HG02981 (cell line): Measurements from ENCODE around the gene LY6G6D.
"Not testable (repeated sequence)": the region's sequence is repeated elsewhere in the genome, so short reads cannot be mapped to it uniquely, and the experiment has no call there.

Source experiments
- ATAC-seq: cut with Tn5 transposase; IDR thresholded peaks from one replicate; pipeline ENCODE4 v1.9.1; 2021; ENCODE audit warnings: mild to moderate bottlenecking, moderate library complexity; ENCODE audit not compliant: unreplicated experiment

Gene LY6G6D

GRCh38 chr6:31691564-31692108, 23.5 kb upstream of the LY6G6D start:
- ATAC-seq = no peak

- ATAC-seq = no peak
Observed at GRCh38 chr6:31692353-31692752, 22.8 kb upstream of the LY6G6D start.

- no peak for ATAC-seq
Observed at GRCh38 chr6:31692886-31693285, 22.3 kb upstream of the LY6G6D start.

GRCh38 chr6:31693535-31693934, 21.6 kb upstream of the LY6G6D start:
- no peak for ATAC-seq

DNA sequence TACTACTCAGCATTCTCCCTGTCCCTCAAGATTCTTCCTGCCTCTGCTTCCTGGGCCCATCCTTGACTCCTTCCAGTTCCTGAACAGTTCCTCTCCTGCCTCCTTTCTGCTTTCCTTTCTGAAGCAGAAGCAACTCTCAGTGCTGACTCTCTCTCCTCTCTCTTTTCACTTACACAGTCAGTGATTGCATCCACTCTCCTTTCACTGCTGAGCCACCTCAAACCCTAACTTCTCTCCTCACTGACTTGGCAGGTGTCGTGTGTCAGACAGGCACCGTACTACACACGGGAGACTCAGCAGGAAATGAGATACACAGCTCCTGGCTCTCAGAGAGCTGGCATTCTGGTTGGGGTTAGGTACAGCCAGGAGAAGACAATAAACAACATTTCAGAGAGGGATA, 17.6 kb upstream of the LY6G6D start:
- no peak for ATAC-seq

DNA sequence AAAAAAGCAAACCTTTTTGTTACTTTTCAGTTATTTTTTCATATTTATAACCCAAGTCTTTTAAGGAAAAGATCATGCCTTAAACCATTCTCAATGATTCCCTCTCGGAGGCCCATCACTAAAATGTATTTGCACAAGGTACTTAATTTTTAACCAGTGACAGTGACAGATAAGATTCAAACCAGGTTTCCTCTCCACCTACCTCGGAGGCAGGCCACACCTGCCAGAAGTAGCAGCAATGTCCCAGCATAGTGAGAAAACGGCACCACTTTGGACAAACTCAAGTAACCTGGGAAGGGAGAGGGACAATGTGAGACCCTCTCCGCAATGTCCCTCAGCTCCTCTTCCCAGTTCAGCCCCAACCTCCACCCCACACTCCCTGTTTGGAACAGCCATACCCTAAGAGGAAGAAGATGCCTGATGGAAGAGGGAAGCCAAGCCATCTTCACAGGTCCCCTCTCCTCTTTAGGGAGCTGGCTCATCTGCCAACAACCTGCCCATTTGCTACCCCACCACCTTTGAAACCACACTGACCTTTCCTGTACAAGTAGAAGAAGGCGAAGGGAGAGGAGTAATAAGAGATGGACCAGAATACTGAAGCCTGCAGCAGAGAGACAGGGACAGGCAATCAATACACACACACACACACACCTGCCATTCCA, 14.3 kb upstream of the LY6G6D start:
- no peak for ATAC-seq

GRCh38 chr6:31701666-31702404, 13.3 kb upstream of the LY6G6D start:
- no peak for ATAC-seq

DNA sequence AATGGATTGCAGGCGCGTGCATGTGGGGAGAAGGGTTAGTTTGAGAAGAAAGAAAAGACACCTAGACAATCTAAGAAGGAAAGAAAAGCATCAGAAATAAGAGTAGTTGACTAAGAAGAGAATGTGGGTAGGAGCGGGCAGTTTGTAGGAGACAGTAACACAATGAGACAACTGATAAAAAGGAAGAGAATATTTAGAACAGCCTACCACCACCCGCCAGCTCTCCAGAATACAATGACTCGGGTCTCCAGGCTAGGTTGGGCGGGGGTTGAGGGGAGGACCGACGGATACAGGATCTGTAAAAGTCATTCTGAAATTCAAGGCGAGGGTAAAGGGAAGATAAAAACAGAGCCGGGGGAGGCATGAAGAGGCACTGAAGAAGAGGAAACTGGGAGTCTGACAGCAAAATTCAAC, 12.7 kb upstream of the LY6G6D start:
- no peak for ATAC-seq

DNA sequence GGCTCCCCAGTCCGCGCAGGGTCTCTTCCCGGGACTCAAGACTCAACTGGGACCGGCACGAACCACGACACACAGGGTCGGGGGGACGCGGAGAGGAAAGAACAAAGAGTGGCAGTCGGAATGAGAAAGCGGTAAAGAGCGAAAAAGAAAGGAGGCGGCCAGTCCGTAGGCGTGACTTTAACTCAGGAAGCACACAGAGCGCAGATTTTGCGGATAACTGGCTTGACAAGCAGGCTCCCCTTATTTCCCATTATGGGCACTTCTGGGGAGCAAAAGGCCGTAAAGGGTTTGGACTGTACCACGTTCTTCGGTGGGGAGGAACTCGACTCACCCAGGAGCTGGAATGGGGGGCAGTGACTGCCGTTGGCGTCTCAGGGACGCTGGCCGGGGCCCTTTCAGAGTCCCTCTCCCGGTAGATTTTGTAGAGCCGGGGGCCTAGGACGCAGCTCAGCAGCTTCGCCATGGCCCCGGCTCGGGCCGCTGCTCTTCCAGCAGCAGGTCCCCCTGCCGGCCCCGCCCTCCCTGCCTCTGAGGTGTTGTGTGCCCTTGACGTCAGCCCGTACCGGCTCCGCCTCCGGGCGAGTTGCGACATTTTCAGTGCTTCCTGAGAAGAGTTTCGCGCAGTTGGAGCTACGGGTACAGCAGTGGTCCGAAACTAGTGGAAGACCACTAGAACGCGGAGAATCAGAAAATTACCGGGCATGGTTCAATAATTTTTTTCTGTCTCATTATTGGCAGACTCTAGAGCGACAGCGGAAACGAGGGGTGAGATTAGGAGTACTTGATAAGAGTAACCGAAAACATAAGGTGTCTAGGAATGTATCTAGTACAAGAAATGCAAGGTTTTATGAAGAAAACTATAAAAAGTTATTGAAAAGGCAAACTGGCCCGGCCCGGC, 12.1 kb upstream of the LY6G6D start, which contains the start of gene ABHD16A:
Gene ABHD16A, minus strand, starts transcription at position 506 of the 898 bp plus-strand sequence. Its CDS starts 43 bp downstream, at position 463.
- ATAC-seq = peak; percentile 81

DNA sequence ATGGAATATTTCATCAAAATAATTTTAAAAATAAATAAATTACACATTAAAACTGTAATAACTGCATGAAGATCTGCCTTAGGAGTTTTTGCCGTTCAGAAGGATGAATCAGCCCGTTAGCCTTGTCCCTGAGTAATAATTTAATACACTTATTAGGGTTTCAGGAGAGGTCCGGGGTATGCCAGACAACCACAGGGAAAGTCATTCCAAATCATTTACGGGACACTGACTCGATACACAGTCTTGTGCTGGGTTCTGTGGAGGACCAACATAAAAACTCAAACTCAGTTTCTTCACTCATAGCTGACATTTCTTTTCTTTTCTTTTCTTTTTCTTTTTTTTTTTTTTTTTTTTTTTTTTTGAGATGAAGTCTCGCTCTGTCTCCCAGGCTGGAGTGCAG, 9.2 kb upstream of the LY6G6D start:
- ATAC-seq = no peak

GRCh38 chr6:31706599-31706998, 8.5 kb upstream of the LY6G6D start, which contains the start of gene LY6G6F:
TSS of gene LY6G6F (plus strand) at chr6:31706866. CDS start at chr6:31706907, 41 bp downstream.
- no peak for ATAC-seq

- ATAC-seq = no peak
Observed at GRCh38 chr6:31707701-31708100, 7.4 kb upstream of the LY6G6D start.

- no peak for ATAC-seq
Observed at GRCh38 chr6:31708224-31708623, 6.9 kb upstream of the LY6G6D start.

- ATAC-seq = not testable (repeated sequence)
Observed at GRCh38 chr6:31709157-31709556, 6.0 kb upstream of the LY6G6D start.

DNA sequence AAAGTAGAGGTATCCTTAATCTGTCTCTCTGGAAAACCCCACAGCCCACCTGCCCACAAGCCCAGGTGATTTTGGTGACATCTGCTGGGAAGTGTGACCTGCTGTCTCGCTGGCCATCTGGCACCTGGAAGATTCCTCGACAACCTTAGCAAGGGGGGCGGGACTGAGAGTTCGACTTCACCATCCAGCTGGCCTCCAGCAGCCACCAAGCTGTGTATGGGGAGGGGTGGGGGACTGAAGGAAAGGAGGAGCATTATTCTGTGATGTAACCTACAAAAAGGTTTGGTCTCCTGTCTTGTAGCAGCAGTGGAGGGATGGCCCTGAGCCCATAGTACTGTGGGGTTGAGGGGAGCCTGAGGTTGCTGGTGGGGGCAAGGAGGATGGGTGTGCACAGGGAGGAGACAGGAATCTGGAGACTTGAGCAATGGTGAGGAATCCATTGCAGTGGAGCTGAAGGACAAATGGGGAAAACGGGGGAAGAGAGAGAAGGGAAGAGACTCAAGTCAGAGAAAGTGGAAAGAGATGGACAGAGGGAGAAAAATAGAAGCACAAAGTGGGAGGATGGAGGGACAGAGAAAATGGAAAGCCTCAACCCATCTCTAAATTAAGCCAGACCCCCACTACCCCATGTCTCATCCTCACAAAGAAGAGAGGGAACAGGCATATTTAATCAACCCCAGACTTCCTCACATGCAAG, 4.5 kb upstream of the LY6G6D start:
- no peak for ATAC-seq

DNA sequence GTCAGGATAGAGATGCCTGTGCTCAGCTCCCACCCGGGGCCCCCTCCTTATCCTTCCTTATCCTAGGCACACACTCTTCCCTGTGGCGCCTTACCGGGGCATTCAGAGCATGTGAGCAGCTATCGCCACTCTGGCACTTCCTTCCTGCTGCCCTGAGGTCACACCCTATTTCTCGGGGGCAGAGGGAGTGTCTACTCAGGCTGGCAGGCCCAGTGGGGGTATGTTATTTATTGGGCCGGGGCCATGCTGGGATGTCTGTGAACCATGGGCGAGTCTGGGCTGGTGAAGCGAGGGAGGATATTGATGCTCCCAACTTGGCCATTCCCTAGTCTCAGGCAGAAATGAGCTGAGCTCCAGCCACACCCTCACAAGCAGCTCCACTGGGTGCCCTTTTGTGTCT, 3.9 kb upstream of the LY6G6D start:
- no peak for ATAC-seq

GRCh38 chr6:31712296-31712695, 2.9 kb upstream of the LY6G6D start:
- no peak for ATAC-seq

- no peak for ATAC-seq
Observed at GRCh38 chr6:31713465-31713864, 1.7 kb upstream of the LY6G6D start.

GRCh38 chr6:31713991-31714684, 1.0 kb upstream of the LY6G6D start:
- ATAC-seq = no peak
